Hepatocyte (in vitro differentiated cells): Measurements from ENCODE around the gene RASAL3.

ENCODE experiments used
- CTCF ChIP-seq: fragments of 200-600 bp; sonication (generic); IDR thresholded peaks from 2 replicates; pipeline ENCODE4 v1.5.1; 2016; ENCODE audit warnings: antibody characterized with exemption, mild to moderate bottlenecking; ENCODE audit not compliant: poor library complexity
- EZH2 ChIP-seq: fragments of 200-600 bp; sonication (generic); IDR thresholded peaks from 2 replicates; pipeline ENCODE4 v1.6.1; 2016; ENCODE audit warnings: antibody characterized with exemption, mild to moderate bottlenecking, borderline replicate concordance
- EZH2phosphoT487 ChIP-seq: fragments of 200-600 bp; sonication (generic); IDR thresholded peaks from one replicate; pipeline ENCODE4 v1.6.1; 2018; ENCODE audit warnings: antibody characterized with exemption, mild to moderate bottlenecking, low read depth, moderate library complexity; ENCODE audit not compliant: unreplicated experiment, severe bottlenecking

- TF ChIP-seq CTCF (no peak), EZH2phosphoT487 (no peak), EZH2 (no peak)
Observed at GRCh38 chr19:15427991-15428471, 36.3 kb downstream of the RASAL3 start.
